SKM-1 treated with dmso at 0.1 percent for 144 hours (cell line): ENCODE data around the gene HOXC4.

Experiments
- DNase-seq: peaks from one replicate; lab custom pipeline; 2025; ENCODE audit not compliant: unreplicated experiment; lab: John Stamatoyannopoulos, UW

Gene HOXC4

DNA sequence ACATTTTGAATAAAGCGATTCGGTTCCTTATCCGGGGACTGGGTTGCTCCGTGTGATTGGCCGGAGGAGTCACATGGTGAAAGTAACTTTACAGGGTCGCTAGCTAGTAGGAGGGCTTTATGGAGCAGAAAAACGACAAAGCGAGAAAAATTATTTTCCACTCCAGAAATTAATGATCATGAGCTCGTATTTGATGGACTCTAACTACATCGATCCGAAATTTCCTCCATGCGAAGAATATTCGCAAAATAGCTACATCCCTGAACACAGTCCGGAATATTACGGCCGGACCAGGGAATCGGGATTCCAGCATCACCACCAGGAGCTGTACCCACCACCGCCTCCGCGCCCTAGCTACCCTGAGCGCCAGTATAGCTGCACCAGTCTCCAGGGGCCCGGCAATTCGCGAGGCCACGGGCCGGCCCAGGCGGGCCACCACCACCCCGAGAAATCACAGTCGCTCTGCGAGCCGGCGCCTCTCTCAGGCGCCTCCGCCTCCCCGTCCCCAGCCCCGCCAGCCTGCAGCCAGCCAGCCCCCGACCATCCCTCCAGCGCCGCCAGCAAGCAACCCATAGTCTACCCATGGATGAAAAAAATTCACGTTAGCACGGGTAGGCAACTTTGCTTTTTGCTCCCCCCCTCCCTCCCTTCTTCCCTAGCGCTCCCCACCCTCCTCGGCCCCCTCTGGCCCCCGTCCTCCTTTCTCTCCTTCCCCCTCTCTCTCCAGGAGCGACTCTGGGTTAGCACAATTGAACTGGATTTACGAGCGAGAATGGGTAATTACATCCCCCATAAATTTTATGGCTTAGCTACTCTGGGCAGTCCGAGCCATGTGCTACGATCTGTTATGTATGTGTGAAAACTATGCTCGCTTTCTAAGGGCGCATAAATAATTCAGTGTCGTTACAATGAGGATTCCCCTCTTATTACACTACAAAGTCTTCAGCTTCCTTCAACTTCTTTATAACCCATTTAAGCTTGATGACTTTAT lies at the start of gene HOXC4:
Gene HOXC4 (plus strand): TSS at position 85 of the 991 bp plus-strand sequence. CDS start 88 bp downstream, at position 173.
- no peak for DNase-seq

DNA sequence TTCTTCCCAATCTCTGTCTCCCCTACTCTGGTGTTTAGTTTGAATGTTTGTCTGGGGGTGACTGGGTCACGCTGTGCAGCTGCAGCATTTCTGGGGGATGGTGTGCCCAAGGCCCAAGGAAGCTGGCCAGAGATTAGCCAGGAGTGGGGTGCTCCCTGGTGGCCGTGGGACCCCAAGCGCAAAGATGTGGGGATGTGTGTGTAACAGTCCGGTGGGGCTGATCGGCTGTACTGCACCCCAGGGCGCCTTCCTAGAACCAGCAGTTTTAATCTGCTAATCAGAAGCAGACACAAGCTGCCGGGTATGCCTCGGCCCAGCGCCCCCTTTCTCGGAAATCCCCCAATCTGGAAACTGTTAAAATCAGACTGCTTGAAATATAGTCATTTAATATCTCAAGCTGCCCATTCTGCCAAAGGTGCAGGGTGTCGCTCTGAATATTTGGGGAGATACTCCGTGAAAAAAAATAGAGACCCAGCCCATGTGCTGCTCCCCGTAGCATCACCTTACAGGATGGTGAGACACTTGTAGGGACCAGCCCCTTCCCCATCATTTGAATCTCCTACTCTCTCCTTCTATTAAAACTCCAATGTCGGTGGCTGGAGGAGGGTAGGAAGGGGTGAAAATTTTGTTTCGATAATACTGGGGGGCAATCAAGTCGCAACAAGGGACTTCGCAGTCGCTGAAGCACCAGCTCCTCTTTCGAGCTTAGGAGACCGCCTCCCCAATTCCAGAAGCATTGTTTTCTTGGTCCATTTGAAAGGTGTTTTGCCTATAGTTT lies 49.4 kb upstream of the HOXC4 start:
- DNase-seq = no peak

DNA sequence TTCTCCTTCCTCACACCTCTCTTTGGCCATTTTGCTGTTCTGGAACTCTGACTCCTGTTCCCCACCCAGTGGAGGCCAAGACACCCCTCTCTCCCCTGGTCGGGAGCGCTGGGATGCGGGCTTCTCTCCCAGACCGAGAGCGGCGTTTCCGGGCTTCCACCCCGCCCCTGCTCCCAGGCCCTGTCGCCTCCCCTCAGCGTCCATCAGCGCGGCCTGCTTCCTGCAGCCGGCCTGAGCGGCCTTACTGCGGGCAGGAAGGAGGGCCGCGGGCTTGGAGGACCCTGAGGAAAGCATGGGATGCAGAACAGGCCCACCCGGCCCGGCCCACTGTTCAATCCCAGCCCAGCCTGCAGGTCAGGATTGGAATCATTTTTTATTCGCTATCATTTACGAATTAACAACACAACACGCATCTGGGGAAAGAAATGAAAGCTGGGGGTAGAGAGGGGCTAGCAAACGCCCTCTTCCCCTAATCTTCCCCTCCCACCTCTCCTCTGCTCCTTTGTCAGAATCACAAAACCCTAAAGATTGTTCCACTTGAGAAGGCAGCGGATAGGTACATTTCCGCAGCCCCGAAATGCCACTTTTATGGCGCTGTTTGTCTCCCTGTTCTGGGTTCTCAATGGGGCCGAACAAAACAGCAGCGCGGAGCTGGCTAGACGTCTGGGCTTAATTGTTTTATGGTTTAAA lies 48.6 kb upstream of the HOXC4 start:
- DNase-seq = no peak

- no peak for DNase-seq
Measured at GRCh38 chr12:54005531-54005852, 48.1 kb upstream of the HOXC4 start.

DNA sequence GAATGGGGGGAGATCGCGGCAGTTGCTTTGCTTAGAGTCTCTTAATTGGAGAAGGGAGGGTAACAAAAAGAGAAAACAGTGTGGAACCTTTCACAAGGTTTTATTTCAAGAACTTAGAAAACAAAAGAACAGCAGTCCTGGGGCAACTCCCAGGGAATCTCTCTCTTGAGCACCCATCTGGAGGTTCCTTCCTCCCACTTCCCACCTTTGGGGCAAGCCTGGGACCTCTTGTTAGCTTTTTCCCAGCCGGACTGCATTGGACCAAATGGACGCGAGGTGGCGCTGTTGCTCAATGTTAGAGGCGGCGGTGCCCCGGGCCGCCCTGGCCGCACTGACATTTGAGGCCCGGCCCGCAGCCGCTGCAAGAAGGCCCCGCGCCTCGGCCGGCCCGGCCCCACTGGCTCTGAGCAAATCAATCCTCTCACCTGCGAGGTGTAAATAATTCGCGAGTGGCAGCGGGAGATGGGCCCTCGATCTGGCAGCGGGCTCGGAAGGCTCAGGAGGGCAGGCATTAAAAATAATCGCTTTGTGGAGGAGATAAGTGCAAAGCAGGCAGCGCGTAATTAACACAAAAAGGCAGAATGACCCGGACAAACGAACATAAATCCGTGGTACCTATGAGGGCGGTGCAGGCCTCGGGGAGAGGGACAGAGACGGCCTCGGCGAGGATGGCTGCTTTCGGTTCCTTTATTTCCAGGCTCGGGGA lies 47.6 kb upstream of the HOXC4 start:
- peak; percentile 9 for DNase-seq

DNA sequence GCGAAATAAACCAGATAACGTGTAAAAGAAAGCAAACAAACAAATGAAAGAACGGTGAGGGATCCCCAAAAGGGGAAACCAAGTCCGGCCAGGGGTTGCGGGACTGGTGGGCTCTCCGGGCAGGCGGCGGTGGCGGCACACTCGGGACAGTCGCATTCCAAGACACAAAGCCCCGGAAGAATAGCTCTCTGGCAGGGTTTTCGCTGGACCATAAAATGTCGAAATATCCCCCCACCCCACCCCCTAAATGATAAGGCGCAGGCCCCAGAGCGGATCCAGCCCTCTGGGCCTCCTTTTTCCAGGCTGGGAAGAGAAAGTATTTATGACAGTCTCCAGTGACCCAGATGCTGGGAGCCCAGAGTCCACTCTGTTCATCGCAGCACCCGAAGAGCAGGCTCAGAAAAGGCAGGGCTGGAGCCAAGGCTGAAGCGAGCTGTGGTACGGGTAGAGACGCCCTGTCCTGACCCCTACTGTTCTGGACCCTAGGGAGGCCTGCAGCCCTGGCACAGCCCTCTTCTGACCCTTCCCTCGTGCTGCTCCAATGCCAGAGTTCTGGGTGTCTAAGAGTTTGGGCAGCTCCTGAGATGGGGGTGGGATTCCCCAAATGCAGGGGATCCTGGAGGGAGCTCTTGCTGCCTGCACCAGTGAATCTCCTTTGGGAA lies 46.9 kb upstream of the HOXC4 start:
- no peak for DNase-seq

DNA sequence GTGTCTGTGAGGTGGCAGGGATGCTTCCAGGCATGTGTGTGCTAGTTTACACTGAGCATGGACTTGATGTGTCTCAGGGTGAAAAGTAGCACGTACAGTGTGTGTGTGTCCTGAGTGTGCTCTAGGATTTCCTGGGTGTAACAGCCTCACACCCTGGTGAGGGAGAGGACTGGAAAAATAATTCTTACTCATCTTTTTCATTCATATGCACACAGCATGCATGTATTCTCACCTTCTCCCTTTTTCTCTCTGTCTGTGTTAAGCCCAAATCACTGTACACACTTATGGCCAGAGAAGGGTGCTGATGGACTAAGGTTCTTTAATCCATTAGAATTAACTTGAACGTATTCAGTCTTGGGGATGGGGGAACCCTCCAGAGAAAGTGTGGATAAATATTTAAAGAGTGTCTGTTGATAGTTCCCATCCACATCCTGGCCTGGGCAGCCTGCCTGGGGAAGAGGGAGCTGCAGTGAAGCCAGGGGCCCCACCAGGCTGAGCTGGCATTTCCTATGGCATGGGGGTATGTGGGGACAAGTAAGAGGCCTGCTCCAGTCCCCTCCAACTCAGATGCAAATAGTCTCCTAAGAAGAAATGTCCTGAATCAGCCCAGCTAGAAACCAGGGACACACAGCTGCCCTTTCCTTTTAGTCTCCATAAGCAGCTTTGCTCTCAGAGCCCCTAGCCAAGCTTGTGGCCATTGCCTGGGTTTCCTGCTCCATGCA lies 45.9 kb upstream of the HOXC4 start:
- no peak for DNase-seq

- no peak for DNase-seq
Measured at GRCh38 chr12:54008260-54008552, 45.4 kb upstream of the HOXC4 start.

- DNase-seq = no peak
Measured at GRCh38 chr12:54009171-54010052, 44.2 kb upstream of the HOXC4 start.

DNA sequence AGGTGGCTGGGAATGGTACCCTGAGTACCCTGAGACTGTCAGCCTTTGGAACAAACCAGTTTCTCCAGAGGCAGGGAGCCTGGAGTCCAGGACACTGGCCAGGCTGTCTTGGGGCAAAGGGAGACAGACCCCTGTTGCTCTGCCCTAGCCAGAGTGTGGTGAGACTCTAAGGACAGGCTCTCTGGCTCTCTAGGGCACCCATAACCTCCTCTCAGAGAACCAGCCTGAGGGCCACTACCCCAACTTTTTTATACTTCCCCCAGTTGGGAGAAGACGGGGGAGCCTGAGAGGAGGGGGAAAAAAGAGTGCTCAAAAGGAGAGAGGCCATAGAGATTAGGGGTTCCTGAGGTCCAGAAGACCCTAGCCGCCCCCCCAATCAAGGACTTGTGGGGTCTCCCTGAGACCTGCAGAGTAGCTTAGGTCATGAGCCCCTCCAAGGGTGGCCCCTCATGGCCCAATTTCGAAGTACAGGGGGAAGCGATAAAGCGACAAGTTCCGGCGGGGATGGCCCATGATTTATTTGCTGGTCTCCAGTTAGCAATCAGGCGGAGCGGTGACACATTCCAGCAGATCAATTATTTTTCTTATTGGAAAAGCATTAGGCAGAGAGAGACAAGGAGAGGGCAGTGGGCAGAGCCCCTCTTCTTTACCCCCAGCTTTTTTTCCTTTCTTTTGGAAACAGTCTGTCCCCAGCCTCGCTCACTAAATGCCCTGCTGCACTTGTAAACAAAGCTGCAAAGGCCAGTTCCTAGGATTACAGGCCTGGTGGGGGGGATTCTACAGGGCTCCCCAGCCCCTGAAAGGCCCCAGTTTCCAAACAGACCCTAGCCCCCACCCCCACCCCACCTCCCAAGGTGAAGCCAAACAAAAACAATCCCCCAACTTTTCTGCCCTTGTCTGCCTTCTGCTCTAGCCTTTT lies 43.3 kb upstream of the HOXC4 start:
- no peak for DNase-seq

DNA sequence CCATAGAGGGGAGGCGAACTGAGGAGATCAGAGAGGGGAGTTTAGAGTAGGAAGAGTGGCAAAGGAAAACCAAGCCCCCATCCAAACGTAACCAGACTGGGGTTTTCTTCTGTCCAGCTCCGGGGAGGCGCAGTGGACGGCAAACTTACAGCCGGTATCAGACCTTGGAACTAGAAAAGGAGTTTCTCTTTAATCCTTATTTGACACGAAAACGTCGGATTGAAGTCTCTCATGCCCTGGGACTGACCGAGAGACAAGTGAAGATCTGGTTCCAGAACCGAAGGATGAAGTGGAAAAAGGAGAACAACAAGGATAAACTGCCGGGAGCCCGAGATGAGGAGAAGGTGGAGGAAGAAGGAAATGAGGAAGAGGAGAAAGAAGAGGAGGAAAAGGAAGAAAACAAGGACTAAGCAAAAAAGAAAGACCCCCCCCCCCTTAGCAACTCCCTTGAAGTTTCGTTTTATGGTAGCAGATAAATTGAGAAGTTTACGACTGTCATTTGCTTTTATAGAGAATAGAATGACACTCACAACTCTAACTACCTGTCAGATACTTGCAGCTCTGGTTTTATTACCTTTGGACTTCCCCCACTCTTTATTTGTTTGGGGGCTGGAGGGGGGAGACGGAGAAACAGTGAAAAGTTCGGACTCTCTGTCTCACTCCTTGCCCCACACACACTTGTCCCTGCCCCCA lies 42.5 kb upstream of the HOXC4 start:
- no peak for DNase-seq

DNA sequence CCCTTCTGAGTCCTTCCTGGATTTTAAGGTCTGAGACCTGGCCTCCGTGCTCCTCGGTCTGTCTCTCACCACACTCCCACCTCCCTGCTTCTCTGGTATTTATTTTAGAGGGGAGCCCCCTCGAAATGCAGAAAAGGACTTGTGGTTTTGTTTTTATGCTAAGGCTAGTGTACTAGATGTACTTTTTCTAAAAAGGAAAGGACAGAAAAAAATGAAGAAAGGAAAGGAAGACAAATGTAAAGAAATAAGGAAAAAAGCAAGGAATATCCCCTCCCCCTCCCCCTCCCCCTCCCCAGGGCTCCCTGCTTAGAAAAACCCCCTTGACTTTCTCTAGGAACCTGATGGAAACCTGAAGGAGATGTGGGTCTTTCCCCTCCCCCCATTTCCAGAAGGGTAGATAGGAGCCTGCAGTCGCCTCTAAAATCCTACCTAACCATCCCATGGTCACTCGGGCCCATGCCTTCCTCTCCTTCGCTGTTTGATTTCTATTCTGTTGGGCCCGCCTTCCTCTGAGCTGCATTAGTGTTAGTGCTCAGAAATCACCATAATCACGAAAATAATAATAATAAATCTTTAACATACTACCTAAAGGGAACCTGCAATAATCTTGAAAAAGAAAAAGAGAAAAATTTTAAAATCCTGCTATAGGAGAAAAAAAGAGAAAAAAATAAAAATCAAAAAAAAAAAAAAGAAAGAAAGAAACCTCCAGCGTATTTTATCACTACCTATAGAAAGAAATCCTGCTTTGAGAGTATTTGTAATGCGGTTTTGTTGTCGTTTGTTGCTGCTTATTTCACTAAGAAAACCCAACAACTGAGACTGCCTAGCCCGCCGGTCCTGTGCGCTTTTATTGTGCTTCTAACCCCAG lies 41.7 kb upstream of the HOXC4 start:
- no peak for DNase-seq

- no peak for DNase-seq
Measured at GRCh38 chr12:54012631-54013409, 40.8 kb upstream of the HOXC4 start.

DNA sequence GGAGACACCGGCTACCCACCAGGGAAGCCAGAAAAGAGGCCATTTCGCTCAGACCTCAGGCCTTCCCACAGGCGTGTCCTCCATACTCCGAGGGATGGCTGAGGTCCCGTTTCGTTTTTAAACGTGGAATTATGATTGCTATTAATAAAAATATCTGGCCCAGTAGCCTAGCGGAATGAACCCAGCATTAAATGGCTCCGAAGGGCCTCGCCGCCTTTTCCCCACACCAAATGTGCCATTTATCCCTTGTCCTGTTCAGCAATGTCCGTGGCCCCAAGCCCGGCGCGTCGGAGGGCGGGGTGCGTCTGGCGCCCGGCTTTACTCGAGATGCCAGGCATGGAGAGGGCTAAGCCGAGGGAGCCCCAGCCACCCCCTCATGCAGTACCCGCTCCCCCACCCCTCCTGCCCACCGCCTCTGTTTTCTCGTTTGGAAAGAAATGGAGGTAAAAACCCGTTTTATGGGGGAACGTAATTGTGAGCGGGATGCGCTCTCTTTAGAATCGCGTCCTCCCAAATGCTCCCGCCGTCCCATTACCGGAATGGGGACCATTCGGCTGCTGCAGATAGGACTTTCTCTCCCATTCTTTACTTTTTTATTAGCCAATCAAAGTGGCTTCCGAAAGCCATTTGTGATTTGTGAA lies 39.1 kb upstream of the HOXC4 start:
- no peak for DNase-seq
